Camera-type eye (tissue), 1 donor: ENCODE data around the gene WDR5. TPM values are rescaled to one million over a fixed set of nuclear protein-coding genes. Genes with fewer than 3 reads are reported as not detected.

ENCODE experiments used
- total RNA-seq: library from RNA; depleted of rRNA; stranded (reverse); fragments of >200 nt; gene quantifications from one replicate; pipeline ENCODE4 v1.2.3, GENCODE V29; 2014

Gene WDR5
- 25.3 TPM for total RNA-seq

DNA sequence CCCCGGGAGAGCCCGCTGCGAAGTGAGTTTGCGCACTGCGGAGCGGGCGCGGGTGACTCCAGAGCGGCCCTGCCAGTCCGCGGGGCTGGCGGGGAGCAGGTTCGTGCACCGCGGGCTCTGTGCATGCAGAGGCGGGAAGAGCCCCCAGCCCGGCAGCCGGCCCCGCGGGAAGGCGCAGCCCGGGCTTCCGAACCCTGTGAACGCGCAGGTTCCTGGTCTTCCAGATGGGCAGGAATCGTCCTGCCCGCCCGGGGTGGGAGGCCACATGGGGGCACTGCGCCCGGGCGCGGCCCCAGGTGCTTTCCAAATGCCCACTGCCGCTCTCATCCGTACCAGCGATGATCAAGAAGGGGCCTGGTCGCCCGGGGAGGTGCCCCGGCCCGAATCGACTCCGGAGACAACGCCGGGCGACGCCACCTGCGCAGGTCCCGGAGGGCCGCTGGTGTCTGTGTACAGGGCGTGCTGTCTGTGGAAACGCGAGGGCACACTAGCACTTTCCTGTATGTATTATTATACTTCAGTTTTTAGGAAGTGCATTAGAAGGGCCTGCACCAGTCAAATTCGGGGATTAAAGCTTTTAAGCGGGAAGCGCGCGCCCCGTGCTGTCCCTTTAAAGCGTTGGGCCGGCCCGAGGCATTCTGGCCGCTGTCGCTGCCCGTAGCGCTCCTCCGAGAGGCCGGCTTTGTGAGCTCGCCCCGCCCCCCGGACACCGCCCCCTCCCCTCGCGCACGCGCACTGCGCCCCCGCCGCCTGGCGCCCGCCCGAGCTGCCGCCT lies at the start of gene WDR5:
Gene WDR5, plus strand, starts transcription at position 740 of the 775 bp plus-strand sequence. CDS start 3,796 bp downstream, outside the sequence.

Other genes with a start within 250 kb of the WDR5 start
- 21.4 TPM for gene VAV2, start 143.8 kb upstream of the WDR5 start, total RNA-seq
- gene BRD3OS, start 110.6 kb upstream of the WDR5 start, total RNA-seq = 39.7 TPM
- 68.2 TPM for gene BRD3, start 68.1 kb upstream of the WDR5 start, total RNA-seq
- not detected for gene RNU6ATAC, start 28.5 kb downstream of the WDR5 start, total RNA-seq
- 31.5 TPM for gene RXRA, start 190.4 kb downstream of the WDR5 start, total RNA-seq